HG02588 (cell line): ENCODE results near the gene HLTF.
A peak's percentile ranks its signal among the peaks of the same experiment; 100 is the strongest.
"Not testable (repeated sequence)": the region's sequence is repeated elsewhere in the genome, so short reads cannot be mapped to it uniquely, and the experiment has no call there.

Experiments used
- ATAC-seq: cut with Tn5 transposase; IDR thresholded peaks from one replicate; pipeline ENCODE4 v1.9.1; 2021; ENCODE audit warnings: mild to moderate bottlenecking, moderate library complexity; ENCODE audit not compliant: unreplicated experiment

Gene HLTF, protein sequence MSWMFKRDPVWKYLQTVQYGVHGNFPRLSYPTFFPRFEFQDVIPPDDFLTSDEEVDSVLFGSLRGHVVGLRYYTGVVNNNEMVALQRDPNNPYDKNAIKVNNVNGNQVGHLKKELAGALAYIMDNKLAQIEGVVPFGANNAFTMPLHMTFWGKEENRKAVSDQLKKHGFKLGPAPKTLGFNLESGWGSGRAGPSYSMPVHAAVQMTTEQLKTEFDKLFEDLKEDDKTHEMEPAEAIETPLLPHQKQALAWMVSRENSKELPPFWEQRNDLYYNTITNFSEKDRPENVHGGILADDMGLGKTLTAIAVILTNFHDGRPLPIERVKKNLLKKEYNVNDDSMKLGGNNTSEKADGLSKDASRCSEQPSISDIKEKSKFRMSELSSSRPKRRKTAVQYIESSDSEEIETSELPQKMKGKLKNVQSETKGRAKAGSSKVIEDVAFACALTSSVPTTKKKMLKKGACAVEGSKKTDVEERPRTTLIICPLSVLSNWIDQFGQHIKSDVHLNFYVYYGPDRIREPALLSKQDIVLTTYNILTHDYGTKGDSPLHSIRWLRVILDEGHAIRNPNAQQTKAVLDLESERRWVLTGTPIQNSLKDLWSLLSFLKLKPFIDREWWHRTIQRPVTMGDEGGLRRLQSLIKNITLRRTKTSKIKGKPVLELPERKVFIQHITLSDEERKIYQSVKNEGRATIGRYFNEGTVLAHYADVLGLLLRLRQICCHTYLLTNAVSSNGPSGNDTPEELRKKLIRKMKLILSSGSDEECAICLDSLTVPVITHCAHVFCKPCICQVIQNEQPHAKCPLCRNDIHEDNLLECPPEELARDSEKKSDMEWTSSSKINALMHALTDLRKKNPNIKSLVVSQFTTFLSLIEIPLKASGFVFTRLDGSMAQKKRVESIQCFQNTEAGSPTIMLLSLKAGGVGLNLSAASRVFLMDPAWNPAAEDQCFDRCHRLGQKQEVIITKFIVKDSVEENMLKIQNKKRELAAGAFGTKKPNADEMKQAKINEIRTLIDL

DNA sequence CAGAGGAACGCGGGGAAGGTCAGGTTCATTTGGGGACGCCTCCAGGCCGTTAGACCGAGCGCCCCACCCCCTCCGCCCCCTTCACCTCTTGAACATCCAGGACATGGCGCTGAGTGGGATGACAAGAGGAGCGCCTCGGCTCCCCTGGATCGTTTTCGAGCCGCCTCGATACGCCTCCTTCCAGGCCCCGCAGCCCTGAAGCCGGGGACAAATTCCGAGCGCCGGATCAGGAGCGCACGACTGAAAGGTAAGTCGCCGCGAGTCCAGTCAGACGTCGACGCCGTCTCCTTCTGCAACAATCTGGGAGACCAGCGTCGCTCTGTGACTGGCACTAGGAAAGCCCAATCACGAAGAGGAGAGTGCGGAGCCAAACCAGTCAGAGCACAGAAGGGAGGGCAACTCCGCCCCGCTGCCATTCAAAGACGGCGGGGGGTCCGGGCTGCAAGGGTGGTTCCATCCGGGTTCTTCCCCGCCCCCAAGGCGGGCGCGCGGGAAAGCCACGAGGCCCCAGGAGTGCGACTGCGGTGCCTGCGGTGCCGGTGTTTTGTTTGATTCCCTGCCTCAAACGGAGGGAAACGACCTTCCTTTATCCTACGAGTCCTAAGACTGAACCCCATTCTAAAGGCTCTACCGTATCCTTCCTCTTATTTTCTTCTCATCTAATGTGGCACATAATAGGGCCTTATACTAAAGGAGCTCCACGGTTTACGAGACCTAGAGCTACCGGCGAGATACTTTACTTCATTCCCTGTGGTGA lies at the start of gene HLTF:
Gene HLTF (minus strand): TSS at position 302 of the 757 bp plus-strand sequence. CDS start 197 bp downstream, at position 105.
- peak; percentile 99 for ATAC-seq

DNA sequence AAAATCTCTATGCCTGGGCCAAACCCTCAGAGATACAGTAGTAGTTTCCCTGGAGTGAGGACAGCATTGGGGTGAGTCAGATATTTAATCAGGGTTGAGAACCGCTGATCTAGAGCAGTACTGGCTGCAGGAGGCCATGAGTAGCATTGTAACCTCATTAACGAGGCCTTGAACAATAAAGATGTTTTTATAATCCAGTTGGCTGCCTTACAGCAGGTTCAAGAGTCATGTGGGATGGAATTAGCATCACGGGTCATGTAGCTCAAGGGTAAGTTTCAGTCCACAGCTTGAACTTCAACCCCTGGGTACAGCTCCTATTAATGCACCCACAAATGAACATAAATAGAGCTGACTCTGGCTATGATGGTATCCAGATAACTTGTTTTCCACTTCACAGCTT lies 48.2 kb upstream of the HLTF start:
- no peak for ATAC-seq

DNA sequence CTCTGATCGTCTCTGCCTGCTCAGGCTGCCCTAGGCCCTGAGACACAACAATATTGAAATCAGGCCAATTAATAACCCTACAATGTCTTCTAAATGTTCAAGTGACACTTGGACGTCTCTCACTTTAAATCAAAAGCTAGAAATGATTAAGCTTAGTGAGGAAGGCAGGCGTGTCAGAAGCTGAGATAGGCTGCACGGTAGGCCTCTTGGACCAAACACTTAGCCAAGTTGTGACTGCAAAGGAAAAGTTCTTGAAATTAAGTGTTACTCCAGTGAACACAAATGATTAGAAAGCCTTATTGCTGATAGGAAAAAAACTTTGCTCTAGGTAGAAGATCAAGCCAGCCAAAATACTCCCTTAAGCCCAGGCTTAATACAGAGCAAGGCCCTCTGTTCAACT lies 45.3 kb upstream of the HLTF start:
- ATAC-seq = no peak

DNA sequence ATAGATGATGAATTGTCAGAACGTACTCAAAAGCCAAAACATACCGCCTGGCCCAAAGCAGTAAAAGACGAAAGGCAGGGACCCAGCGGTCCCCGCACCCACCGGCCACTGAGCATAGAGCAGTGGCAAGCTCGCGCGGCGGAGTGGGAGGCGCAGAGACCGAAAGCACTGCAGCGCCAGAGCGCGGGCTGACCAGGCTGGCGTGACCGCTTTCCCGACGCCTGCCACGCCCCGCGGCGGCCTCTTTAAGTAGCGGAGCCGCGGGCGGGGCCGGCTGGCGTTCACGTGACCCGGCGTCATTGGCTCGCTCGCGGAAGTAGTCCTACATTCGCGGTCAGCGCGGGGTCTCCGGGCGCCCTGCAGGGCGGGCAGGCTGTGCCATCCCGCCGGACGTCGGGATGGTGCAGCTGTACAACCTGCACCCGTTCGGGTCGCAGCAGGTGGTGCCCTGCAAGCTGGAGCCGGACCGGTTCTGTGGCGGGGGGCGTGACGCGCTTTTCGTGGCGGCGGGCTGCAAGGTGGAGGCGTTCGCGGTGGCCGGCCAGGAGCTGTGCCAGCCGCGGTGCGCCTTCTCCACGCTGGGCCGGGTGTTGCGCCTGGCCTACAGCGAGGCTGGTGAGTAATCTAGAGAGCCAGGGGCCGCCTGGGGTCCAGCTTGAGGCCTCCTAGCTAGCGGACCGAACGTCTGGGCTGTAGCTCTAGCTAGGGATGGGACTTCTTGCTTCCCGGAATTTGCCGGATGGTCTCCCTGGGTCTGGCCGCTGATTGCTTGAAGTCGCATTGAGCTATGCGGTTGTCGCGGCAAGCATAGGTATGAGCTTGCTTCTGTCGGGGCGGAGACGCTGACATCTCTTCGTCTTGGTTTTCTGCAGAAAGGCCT lies 43.2 kb upstream of the HLTF start, which contains the start of gene HPS3:
Gene HPS3 (plus strand): TSS at position 313 of the 880 bp plus-strand sequence. CDS start 86 bp downstream, at position 399.
- ATAC-seq = peak; percentile 96

DNA sequence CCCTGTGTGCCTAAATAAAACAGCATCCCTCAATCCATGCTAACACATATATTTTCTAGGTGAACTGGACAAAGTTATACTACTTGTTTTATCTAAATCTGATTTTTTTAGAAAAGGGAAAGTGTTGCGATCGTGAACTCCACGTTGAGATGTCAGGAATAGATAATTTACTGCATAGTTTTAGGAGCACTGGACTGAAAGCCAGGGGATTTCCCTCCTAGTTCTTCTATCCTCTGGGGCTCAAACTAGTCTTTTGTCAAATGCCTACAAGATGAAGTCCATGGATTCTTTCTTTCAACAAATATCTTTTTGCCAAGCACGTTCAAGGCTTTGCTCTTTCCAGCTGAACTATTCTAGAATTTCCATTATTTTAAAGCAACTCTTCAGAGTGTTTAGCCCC lies 42.5 kb upstream of the HLTF start:
- no peak for ATAC-seq

DNA sequence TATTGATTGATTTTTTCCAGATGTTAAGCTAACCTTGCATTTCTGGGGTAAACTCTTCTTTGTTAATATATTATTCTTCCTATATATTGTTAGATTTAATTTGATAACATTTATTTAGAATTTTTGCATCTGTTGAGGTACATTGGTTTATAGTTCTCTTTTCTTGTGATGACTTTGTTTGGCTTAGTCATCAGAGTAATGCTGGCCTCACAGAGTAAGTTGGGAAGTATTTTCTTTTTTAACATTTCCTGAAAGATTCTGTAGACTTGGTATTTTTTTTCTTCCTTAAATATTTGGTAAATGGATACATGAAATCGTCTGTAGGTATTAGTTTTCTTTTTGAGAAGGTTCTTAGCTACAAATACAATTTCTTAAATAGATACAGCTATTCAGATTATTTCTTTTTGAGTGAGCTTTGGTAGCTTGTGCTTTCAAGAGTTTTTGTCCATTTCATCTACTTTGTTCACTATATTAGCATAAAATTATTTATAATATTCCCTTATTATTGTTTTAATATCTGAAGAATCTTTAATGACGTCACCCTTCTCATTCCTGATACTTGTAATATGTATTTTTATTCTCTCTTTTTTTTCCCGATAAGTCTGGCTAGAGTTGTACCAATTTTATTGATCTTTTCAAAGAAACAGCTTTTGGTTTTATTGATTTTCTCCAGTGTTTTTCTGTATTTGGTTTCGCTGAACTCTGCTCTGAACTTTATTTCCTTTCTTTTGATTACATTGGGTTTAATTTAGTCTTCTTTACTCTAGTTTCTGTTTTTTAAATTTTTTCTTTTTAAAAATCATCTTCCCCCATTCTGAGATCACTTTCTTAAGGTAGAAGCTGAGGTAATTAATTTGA lies 36.6 kb upstream of the HLTF start:
- ATAC-seq = no peak

DNA sequence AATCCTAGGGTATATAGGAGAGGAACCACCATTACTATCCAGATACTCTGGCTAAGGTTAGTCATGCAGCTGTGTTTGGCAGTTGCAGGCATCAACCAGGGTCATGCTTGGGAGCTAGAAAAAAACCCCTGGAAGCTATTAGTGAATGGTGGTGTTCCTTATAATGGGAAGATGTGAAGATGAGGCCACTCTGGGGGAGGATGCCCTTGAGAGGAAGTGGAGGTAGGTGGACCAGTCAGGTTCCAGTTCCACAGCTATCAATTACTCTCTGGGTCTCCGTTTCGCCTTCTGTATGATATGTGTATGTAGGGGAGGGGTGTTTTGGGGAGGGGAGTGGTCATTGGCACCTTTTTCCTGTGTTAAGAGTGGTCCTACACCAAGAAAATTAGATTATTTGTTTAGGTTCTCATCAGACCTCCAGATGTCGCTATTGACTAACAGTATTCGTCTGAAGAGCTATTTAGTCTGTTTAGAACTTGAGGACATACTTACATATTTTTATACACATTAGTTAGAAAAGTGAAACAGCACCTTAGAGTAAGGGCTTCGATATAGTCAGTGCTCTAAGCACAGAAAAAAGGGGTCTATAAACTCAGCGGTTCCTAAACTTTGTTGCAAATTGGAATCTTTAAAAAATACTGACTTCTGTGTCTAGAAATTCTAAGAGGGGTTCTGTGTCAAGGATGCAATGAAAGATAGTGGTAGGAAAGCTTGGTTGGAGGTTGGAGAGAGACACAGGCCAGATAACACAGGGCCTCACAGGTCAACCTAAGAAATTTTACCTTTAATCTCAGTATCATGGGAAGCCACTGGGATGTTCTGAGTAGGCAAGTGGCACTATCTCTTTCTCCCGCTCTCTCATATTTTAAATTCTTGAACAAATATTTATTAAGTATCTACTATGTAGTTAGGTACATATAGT lies 34.0 kb upstream of the HLTF start:
- ATAC-seq = peak; percentile 63

DNA sequence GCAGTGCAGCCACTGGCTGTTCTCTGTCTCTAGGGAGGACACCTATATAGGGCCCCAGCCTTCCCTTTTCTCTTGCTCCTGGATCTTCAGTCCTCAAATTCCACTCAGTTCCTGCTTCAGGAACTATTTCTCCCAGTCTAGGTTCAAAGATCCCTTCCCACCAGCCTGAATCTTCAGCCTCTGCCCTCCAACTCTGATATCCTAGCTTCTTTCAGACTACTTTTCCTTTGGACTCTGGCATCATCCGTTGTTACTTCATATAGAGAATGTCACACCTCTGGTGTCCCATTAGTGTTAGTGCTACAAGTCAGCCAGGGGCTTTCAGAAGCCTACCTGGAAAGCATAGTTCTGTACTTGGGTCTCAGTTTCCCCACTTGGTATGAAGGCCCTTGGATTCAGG lies 33.1 kb upstream of the HLTF start:
- no peak for ATAC-seq

DNA sequence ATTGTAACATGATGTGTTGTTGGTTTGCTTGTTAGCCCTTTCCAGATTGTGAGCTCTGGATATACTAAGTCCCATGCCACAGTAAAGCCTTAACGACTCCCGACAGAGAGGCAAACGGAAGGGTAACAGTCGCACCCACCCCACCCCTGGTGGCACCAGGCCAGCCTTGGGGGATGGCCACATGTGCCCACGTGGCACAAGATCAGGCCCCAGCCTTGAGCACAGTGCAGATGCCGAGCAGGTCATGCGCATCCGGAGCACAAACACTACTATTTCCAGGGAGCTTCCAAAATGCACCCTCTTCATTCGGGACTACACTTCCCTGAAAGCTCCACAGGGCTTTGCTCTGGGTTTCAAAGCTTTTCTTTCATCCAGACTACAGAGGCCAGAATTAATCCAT lies 32.4 kb upstream of the HLTF start:
- ATAC-seq = no peak

DNA sequence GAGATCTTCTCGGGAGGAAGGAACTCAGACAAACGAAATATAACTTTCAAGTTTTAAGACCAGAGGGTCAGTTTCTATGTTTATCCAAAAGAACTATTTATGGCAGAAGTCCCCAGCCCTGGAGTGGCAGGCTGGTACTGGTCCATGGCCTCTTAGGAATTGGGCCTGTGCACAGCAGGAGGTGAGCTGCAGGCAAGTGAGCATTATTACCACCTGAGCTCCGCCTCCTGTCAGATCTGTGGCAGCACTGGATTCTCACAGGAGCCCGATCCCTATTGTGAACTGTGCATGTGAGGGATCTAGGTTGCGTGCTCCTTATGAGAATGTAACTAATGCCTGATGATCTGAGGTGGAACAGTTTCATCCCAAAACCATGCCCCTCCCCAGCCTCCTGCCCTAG lies 28.8 kb upstream of the HLTF start:
- ATAC-seq = no peak

DNA sequence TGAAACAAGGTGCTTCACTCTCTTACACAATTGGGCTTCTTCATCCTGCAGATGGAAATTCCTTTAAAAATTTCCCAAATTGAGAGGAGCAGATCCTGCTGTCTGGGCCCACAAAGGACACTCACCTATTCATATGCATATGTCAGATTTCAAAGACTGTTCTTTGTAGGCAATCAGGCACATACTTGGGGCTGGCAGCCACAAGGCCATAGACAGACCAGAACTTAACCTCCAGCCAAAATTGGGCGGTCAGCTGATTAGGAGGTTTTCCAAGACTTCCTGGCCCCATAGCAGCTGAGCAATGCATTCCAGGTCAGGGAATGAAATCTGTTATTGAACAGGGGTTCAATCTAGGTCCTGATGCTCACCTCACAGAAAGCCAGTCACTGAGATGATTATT lies 28.1 kb upstream of the HLTF start:
- ATAC-seq = no peak

DNA sequence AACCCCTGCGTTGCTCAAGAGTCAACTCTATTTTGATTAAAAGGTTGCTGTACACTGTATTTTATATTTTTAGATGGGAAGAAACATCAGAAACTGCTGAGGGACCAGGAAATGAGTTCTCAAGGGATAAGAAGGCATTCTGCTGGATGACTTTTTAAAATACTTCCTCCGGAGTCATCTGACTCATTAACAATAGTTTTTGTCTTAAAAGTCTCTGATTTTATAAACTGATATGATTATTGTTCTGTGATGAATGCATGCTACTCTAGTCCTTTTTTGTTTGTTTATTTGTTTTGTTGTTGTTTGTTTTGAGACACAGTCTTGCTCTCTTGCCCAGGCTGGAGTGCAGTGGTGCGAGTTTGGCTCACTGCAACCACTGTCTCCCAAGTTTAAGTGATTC lies 18.2 kb upstream of the HLTF start:
- ATAC-seq = no peak

DNA sequence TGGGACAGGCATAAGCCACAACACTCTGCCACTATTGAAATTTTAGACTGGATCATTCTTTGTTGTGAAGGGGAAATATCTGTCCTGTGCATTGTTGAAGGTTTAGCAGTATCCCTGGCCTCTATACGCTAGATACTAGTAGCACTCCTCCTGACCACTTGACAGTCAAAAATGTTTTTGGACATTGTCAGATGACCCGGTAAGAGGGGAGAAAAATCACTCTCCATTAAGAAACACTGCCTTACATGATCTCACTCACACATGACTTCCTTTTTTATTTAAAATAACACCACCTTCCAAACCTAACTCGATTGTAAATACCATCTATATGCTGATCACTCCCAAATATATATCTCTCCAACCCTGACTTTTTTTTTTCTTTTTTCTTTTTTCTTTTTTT lies 15.3 kb upstream of the HLTF start:
- no peak for ATAC-seq

DNA sequence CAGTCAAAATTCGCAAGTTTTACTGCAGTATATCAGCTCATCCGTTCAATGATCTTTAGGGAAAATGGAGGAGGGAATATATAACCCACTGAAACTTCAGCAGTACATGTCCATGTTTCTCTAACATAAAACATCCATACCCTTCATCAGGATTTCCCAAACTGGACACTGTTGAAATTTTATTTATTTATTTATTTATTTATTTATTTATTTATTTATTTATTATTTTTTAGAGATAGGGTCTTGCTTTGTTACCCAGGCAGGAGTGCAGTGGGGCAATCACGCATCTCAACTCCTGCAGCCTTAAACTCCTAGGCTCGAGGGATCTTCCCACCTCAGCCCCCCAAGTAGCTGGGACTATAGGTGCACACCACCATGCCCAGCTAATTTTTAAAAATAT lies 14.8 kb upstream of the HLTF start:
- no peak for ATAC-seq

DNA sequence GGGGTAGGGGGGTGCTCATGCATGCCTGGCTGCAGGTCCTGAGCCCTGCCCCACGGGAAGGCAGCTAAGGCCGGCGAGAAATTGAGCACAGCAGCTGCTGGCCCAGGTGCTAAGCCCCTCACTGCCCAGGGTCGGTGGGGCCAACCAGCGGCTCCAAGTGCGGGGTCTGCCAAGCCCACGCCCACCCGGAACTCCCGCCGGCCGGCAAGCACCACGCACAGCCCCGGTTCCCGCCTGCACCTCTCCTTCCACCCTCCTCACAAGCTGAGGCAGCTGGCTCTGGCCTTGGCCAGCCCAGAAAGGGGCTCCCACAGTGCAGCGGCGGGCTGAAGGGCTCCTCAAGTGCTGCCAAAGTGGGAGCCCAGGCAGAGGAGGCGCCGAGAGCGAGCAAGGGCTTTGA lies 11.7 kb upstream of the HLTF start:
- not testable (repeated sequence) for ATAC-seq

DNA sequence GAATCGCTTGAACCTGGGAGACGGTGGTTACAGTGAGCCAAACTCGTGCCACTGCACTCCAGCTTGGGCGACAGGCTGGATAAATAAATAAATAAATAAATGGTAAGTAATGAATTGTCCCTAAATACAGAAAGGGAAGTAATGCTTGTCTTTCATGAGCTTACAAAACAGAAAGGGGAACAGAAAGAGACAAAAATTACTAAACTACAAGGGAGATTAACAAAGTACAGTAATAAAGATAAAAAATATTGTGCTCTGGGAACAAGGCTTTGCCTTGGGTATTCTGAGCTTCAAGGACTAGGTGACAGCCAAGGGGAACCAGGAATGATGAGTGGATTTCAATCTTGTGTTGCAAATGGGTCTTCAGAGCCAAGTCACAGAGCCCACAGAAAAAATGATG lies 9.2 kb upstream of the HLTF start:
- ATAC-seq = peak; percentile 90

DNA sequence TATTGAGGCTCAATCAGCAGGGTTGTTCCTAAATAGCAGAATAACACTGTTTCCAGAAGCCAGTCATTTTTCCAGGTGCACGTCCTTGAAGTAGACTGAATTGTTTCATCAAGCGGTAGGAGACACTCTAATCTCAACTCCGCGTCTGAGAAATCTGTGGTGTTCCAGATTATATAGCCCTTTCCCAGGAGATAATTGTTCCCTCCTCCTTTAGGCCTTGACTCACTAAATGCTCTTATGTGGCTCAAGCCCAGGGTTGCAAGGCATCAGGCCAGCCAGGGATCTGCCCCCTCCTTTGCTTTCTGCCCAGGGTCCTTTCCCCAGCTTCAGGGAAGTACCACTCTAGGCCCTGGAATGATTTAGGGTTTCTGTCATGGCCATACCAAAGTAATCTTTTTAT lies 5.7 kb upstream of the HLTF start:
- ATAC-seq = no peak

DNA sequence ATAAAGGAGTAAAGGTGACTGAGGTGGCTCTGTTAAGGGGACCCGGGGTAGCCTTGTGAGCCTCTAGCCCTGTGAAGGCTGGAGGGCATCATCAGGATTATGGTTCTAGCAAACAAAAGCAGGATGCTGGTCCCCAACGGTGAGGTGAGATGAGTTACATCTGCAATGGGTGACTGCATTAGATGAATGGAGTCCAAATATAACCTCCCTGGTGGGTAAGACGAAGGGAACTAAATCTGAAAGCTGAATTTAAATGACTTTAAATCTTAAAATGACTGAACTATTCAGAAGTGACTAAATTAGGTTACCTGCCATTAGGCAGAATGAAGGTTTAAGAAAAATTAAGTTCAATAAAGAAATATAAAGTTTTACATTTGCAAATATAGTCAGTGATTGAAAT lies 4.6 kb upstream of the HLTF start:
- no peak for ATAC-seq
